ENCODE data around the gene TEX2. TPM values are rescaled to one million over a fixed set of nuclear protein-coding genes. Genes with fewer than 3 reads are reported as not detected.
A peak's percentile ranks its signal among the peaks of the same experiment; 100 is the strongest.

The TEX2 gene
- total and polyA plus RNA-seq, 2 of the 13 experiments (the other 11 are each of a cell fraction or from before 2014, with no cell fraction given), result 21.4 to 37.7 TPM

DNA sequence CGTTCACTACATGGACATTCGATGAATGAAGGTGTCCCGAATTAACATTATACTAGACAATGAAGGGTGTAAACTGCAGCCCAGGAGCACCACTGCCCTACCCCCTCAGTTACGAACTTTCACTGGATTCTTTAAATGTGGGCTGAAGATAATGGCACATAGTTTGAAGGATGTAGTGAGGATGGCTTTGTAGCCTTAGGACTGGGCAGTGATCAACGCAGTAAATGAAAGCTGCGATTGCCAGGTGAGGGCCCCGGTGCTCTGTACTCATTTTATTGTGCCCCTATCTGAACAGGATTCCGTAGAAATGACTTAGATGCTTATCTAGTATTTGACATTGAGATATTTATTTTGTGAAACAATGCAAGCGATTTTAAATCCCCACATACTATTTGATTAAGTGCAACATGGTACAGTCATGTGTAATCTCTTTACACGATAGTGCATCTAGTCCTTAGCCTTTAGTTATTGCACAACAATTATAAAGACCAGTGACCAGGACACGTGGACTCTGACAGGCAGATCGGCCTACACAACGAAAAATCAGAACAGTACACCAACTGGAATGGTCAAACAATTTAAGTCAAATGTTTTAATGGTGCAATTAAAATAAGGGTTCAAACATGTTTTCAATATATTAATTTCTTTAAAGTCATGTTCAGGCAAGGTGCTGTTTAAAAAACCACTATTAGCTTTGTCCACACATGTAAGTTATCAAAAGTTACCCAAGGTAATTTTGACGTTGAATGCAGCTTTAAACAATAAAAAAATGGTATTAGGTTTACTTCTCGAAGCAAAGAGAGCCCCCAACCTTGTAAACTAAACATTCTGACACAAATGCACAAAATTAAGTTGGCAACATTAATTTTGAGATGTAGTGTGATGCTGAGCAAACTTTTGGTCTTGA is 115.7 kb downstream of the TEX2 start (continued):
- no peak; the same call in 1 of the 2 replicates for TF ChIP-seq ATF6 (CRISPR knock-in tag; conservative IDR thresholded peaks at IDR 0.05)
- TF ChIP-seq STAG1 (CRISPR knock-in tag; IDR thresholded peaks at IDR 0.05), result peak; percentile 38; the same call in 1 of the 2 replicates
- TF ChIP-seq, protein P1, sequence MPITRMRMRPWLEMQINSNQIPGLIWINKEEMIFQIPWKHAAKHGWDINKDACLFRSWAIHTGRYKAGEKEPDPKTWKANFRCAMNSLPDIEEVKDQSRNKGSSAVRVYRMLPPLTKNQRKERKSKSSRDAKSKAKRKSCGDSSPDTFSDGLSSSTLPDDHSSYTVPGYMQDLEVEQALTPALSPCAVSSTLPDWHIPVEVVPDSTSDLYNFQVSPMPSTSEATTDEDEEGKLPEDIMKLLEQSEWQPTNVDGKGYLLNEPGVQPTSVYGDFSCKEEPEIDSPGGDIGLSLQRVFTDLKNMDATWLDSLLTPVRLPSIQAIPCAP (CRISPR knock-in tag; IDR thresholded peaks at IDR 0.05; ENCODE audit: low read depth), result no peak
- TF ChIP-seq ZHX1 (CRISPR knock-in tag; IDR thresholded peaks at IDR 0.05; ENCODE audit: low read depth), result no peak
- TF ChIP-seq TIGD3 (CRISPR knock-in tag; IDR thresholded peaks at IDR 0.05; ENCODE audit: borderline replicate concordance), result no peak
- TF ChIP-seq KMT2B (CRISPR knock-in tag; IDR thresholded peaks at IDR 0.05), result no peak
- no peak for TF ChIP-seq ZNF333 (CRISPR knock-in tag; IDR thresholded peaks at IDR 0.05; ENCODE audit: borderline replicate concordance)
- 0 out of 2 replicates have a peak, but pooled peaks have one; percentile 21 for TF ChIP-seq ZNF143 (CRISPR knock-in tag; IDR thresholded peaks at IDR 0.05)
- TF ChIP-seq NR2C2 (CRISPR knock-in tag; IDR thresholded peaks at IDR 0.05; ENCODE audit: borderline replicate concordance), result 0 out of 2 replicates have a peak, but pooled peaks have one; percentile 5
- TF ChIP-seq HCFC1 (IDR thresholded peaks at IDR 0.05; ENCODE audit: low read depth, low read length), result no peak
- no peak for TF ChIP-seq TAF1 (CRISPR knock-in tag; IDR thresholded peaks at IDR 0.05)
- TF ChIP-seq KDM4B (CRISPR knock-in tag; IDR thresholded peaks at IDR 0.05), result no peak
- peak; percentile 27; the same call in 1 of the 2 replicates for TF ChIP-seq JUNB (CRISPR knock-in tag; IDR thresholded peaks at IDR 0.05; ENCODE audit: borderline replicate concordance)
- no peak for TF ChIP-seq ZNF441 (CRISPR knock-in tag; IDR thresholded peaks at IDR 0.05; ENCODE audit: borderline replicate concordance)
- TF ChIP-seq, protein P2, sequence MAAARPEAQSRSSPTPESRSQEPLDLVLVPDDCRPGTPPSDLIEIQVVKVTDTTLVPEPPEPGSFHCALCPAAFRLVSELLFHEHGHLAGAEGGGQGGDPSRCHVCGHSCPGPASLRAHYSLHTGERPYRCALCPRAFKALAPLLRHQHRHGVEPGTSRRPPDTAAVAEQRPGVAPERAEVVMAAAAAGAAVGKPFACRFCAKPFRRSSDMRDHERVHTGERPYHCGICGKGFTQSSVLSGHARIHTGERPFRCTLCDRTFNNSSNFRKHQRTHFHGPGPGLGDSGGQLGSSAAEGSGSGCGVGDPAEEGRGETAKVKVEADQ (CRISPR knock-in tag; IDR thresholded peaks at IDR 0.05; ENCODE audit: borderline replicate concordance), result no peak; the same call in 1 of the 2 replicates
- TF ChIP-seq SP5 (CRISPR knock-in tag; IDR thresholded peaks at IDR 0.05; ENCODE audit: borderline replicate concordance, low read depth), result 0 out of 2 replicates have a peak, but pooled peaks have one; percentile 1
- TF ChIP-seq RFXANK (CRISPR knock-in tag; IDR thresholded peaks at IDR 0.05), result no peak; the same call in 1 of the 2 replicates
- TF ChIP-seq CHD4 (IDR thresholded peaks at IDR 0.05; ENCODE audit: borderline replicate concordance, low read length), result no peak

All from HepG2 (cell line).